HG03060 (cell line): ENCODE results near the gene SHLD2.
"Not testable (repeated sequence)": the region's sequence is repeated elsewhere in the genome, so short reads cannot be mapped to it uniquely, and the experiment has no call there.

Experiments
- ATAC-seq: cut with Tn5 transposase; IDR thresholded peaks from one replicate; pipeline ENCODE4 v1.9.1; 2021; ENCODE audit warnings: low read depth, moderate number of reproducible peaks; ENCODE audit not compliant: unreplicated experiment

The SHLD2 gene

GRCh38 chr10:87094373-87095235 is at the start of gene SHLD2, which contains the start of gene GLUD1:
SHLD2 (plus strand) TSS chr10:87095206; CDS start chr10:87151355, 56,149 bp downstream.
GLUD1 (minus strand) TSS chr10:87094843; CDS start chr10:87094769, 74 bp downstream.
- ATAC-seq: peak; percentile 26

GRCh38 chr10:87045434-87045938 is 49.5 kb upstream of the SHLD2 start:
- no peak for ATAC-seq

- ATAC-seq: no peak
Measured at GRCh38 chr10:87053111-87053510, 41.9 kb upstream of the SHLD2 start.

GRCh38 chr10:87053577-87054181 is 41.3 kb upstream of the SHLD2 start:
- no peak for ATAC-seq

- no peak for ATAC-seq
Measured at GRCh38 chr10:87054373-87055295, 40.4 kb upstream of the SHLD2 start.

- ATAC-seq: no peak
Measured at GRCh38 chr10:87058171-87058570, 36.8 kb upstream of the SHLD2 start.

- ATAC-seq: no peak
Measured at GRCh38 chr10:87059401-87059800, 35.6 kb upstream of the SHLD2 start.

GRCh38 chr10:87060280-87060928 is 34.6 kb upstream of the SHLD2 start:
- no peak for ATAC-seq

- ATAC-seq: no peak
Measured at GRCh38 chr10:87064651-87065050, 30.4 kb upstream of the SHLD2 start.

GRCh38 chr10:87066178-87066577 is 28.8 kb upstream of the SHLD2 start:
- no peak for ATAC-seq

- no peak for ATAC-seq
Measured at GRCh38 chr10:87066865-87067264, 28.1 kb upstream of the SHLD2 start.

GRCh38 chr10:87068281-87068680 is 26.7 kb upstream of the SHLD2 start:
- ATAC-seq: no peak

GRCh38 chr10:87072449-87072848 is 22.6 kb upstream of the SHLD2 start:
- no peak for ATAC-seq

GRCh38 chr10:87076421-87076820 is 18.6 kb upstream of the SHLD2 start:
- not testable (repeated sequence) for ATAC-seq

- ATAC-seq: no peak
Measured at GRCh38 chr10:87079106-87079836, 15.7 kb upstream of the SHLD2 start.

GRCh38 chr10:87080621-87081020 is 14.4 kb upstream of the SHLD2 start:
- ATAC-seq: not testable (repeated sequence)

- ATAC-seq: not testable (repeated sequence)
Measured at GRCh38 chr10:87081574-87081973, 13.4 kb upstream of the SHLD2 start.

- ATAC-seq: not testable (repeated sequence)
Measured at GRCh38 chr10:87082219-87082618, 12.8 kb upstream of the SHLD2 start.

- peak; percentile 21 for ATAC-seq
Measured at GRCh38 chr10:87083576-87084290, 11.3 kb upstream of the SHLD2 start.
